Cortex of kidney (tissue), 1 donor: ENCODE results near the gene ST6GAL1.
"Not testable (repeated sequence)": the region's sequence is repeated elsewhere in the genome, so short reads cannot be mapped to it uniquely, and the experiment has no call there.

ENCODE experiments used
- DNase-seq: peaks from one replicate; lab custom pipeline; 2025; lab: John Stamatoyannopoulos, UW

ST6GAL1 gene, protein sequence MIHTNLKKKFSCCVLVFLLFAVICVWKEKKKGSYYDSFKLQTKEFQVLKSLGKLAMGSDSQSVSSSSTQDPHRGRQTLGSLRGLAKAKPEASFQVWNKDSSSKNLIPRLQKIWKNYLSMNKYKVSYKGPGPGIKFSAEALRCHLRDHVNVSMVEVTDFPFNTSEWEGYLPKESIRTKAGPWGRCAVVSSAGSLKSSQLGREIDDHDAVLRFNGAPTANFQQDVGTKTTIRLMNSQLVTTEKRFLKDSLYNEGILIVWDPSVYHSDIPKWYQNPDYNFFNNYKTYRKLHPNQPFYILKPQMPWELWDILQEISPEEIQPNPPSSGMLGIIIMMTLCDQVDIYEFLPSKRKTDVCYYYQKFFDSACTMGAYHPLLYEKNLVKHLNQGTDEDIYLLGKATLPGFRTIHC

DNA sequence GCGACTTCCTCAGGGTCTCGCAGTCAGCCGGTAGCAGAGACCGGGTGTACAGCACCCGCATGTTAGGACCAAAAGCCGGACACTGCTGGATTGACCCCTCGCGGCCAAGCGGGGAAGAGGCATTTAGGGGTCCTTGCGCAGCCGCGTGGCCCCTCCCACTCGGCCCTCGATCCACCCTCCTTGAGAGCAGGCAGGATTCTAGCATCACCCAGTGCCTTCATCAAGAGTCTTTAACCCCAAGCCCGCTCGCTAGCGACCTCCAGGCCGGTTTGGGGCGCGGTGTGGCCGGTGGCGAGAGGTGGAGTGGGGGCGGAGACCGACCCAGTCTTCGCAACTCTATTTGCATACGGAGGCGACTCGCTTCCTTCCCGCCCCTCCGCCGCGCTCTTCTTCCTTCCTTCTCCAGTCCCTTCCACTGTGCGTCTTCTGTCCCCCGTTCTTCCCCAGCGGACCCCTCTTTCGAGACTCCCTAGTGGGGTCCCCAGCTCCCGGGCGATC, at the start of gene ST6GAL1:
Gene ST6GAL1, plus strand, starts transcription at position 384 of the 498 bp plus-strand sequence. CDS start 112,178 bp downstream, outside the sequence.
- DNase-seq, result no peak

- no peak for DNase-seq
Measured at GRCh38 chr3:186882150-186882524, 48.2 kb upstream of the ST6GAL1 start.

- DNase-seq, result no peak
Measured at GRCh38 chr3:186882881-186883685, 47.2 kb upstream of the ST6GAL1 start.

DNA sequence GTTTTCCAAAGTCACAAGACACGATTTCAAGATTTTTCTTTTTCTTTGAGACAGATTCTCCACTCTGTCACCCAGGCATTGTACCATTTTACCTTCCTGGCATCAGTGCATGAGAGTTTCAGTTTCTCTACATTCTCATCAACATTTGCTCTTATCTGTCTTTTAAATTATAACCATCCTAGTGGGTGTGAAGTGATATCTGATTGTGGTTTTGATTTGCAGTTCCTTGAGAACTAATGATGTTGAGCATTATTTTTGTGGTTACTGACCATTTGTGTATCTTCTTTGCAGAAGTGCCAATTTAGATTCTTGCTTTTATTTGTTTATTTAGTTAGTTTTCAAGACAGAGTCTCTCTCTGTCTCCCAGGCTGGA, 46.7 kb upstream of the ST6GAL1 start:
- DNase-seq, result no peak

- not testable (repeated sequence) for DNase-seq
Measured at GRCh38 chr3:186884868-186885267, 45.5 kb upstream of the ST6GAL1 start.

GRCh38 chr3:186886202-186886981, 43.9 kb upstream of the ST6GAL1 start:
- DNase-seq, result no peak

- DNase-seq, result not testable (repeated sequence)
Measured at GRCh38 chr3:186887507-186887938, 42.8 kb upstream of the ST6GAL1 start.

DNA sequence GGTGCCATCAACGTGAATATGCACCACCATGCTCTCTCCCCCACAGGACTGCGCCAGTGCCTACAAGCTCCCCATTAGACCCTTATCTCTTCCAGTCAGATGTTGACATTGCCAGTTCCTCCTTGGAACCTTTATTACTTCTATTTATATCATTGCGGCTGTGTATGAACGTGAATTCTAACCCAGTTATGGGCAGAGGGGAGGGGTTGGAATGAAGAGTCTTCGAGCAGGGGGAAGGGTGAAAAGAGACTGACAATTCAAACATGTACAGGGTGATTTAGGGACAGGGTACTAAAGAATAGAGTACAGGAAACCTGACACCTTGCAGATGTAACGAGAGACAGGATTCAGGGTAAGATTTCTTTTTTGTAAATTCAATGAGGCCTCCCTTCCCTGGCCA, 41.8 kb upstream of the ST6GAL1 start:
- DNase-seq, result no peak

DNA sequence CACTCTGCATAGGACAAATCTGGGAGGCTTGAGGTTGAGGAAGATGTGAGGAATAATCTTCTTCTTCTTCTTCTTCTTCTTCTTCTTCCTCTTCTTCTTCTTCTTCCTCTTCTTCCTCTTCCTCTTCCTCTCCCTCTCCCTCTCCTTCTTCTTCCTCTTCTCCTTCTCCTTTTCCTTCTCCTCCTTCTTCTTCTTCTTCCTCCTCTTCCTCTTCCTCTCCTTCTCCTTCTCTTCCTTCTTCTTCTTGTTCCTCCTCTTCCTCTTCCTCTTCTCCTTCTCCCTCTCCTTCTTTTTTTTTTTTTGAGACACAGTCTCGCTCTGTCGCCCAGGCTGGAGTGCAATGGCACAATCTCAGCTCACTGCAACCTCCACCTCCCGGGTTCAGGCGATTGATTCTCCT, 40.6 kb upstream of the ST6GAL1 start:
- DNase-seq, result not testable (repeated sequence)

GRCh38 chr3:186890911-186891310, 39.4 kb upstream of the ST6GAL1 start:
- no peak for DNase-seq

- DNase-seq, result not testable (repeated sequence)
Measured at GRCh38 chr3:186893071-186893470, 37.3 kb upstream of the ST6GAL1 start.

- DNase-seq, result no peak
Measured at GRCh38 chr3:186895406-186895805, 34.9 kb upstream of the ST6GAL1 start.

DNA sequence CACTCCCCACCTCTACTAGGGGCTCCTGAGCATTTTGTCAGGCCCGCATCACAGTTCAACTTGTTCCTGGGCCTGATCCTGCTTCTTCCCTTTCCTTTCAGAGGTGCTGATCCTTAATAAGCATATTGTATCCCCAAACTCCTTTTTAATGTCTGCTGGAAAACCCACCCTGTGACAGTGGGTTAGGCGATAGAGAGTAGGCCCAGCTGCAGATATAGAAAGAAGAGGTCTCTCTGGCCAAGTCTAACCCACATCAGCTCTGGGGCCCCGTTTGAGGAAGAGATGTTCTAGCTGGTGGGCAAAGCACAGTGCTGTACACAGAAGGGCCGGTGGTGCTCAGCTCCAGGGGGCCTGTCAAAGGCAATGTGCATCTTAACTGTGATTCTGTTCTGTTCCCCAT, 34.3 kb upstream of the ST6GAL1 start:
- no peak for DNase-seq

DNA sequence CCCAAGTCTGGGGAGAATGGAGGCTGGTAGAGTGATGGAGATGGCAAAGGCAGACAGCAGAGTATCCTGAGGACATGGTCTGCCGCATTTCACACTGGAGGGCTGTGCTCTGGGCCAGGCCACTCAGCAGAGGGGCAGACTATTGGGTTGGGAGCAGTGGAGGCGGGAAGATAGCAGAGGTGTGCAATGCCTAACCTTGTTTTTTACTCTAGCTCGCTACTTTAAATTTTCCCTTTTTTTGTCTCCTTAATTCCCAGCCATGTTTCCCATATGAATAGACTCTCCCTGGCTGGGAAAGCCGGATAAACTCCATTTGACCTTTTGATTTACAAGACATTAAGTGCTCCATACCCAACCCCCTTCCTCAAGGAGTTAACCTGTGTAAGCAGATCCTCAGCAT, 33.5 kb upstream of the ST6GAL1 start:
- DNase-seq, result no peak

- DNase-seq, result no peak
Measured at GRCh38 chr3:186901135-186901734, 29.1 kb upstream of the ST6GAL1 start.

GRCh38 chr3:186902154-186902553, 28.2 kb upstream of the ST6GAL1 start:
- no peak for DNase-seq

DNA sequence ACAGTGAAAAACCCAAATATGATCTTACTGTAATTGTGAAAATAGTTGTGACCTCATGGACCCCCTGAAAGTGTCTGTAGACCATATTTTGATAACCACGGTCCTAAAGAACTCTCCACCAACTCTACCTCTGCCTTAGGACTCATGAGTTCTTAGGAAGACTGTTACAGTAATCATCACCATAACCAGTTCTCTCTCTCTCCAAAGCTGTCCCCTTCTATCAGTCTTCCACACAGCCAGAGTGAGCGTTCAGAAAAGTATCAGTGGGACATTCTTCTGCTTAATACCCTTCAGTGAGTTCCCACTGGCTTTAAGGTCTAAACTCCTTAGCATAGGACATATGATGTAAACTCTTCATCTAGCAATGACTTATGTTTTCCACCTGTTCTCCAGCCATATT, 27.6 kb upstream of the ST6GAL1 start:
- no peak for DNase-seq

DNA sequence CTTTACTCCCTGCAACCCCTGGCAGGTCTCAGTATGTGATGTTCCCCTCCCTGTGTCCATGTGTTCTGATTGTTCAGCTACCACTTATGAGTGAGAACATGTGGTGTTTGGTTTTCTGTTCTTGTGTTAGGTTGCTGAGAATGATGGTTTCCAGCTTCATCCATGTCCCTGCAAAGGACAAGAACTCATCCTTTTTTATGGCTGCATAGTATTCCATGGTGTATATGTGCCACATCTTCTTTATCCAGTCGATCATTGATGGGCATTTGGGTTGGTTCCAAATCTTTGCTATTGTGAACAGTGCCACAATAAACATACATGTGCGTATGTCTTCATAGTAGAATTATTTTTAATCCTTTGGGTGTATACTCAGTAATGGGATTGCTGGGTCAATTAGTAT, 26.6 kb upstream of the ST6GAL1 start:
- DNase-seq, result not testable (repeated sequence)

GRCh38 chr3:186907075-186907474, 23.3 kb upstream of the ST6GAL1 start:
- DNase-seq, result not testable (repeated sequence)

GRCh38 chr3:186909078-186909853, 21.1 kb upstream of the ST6GAL1 start:
- no peak for DNase-seq
